Measurements from ENCODE around the gene SF3B1.

DNA sequence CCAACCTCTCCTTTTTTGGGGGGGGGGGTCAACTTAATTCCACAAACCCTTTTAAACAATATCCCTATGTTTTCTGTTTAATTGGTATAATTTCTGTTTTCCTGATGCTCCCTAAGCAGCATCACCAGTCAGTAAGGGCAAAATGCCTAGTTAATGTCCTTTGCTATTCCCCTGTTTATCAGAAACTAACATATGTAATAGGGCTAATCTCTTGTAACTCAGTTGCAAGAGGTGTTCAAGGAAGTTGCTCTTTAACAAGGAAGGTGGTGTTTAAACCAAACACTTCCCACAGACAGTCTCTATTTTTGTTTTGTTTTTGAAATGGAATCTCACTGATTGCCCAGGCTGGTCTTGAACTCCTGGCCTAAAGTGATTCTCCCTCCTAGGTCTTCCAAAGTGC, 12.0 kb upstream of the SF3B1 start:
- no peak for TF ChIP-seq POLR2AphosphoS5 (IDR thresholded peaks at IDR 0.05; ENCODE audit: borderline replicate concordance, low read depth, low read length)
- no peak for TF ChIP-seq EZH2 (IDR thresholded peaks at IDR 0.05)

All from SK-N-MC (cell line).